22Rv1 (cell line): ENCODE measurements around the gene C6orf141.

ENCODE experiments used
- ZFX ChIP-seq: fragments of 450-650 bp; IDR thresholded peaks from 2 replicates; pipeline ENCODE4 v1.6.1; 2017; ENCODE audit warnings: antibody characterized with exemption, borderline replicate concordance
- TF ChIP-seq, protein P1 (sequence below): fragments of 450-650 bp; IDR thresholded peaks from 2 replicates; pipeline ENCODE4 v1.5.1; 2017; ENCODE audit warnings: mild to moderate bottlenecking

DNA sequence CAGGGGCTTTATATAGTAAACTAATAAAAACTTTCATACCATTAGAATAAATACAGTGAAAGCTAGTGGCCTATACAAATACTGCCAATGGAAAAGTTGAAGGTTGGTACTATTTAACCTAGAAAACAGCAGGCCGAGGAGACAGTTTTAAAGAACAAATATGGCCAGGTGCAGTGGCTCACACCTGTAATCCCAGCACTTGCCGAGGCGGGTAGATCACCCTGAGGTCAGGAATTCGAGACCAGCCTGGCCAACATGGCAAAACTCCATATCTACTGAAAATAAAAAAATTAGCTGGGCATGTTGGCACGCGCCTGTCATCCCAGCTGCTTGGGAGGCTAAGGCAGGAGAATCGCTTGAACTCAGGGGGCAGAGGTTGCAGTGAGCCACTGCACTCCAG, 25.9 kb upstream of the C6orf141 start:
- TF ChIP-seq, protein P1, sequence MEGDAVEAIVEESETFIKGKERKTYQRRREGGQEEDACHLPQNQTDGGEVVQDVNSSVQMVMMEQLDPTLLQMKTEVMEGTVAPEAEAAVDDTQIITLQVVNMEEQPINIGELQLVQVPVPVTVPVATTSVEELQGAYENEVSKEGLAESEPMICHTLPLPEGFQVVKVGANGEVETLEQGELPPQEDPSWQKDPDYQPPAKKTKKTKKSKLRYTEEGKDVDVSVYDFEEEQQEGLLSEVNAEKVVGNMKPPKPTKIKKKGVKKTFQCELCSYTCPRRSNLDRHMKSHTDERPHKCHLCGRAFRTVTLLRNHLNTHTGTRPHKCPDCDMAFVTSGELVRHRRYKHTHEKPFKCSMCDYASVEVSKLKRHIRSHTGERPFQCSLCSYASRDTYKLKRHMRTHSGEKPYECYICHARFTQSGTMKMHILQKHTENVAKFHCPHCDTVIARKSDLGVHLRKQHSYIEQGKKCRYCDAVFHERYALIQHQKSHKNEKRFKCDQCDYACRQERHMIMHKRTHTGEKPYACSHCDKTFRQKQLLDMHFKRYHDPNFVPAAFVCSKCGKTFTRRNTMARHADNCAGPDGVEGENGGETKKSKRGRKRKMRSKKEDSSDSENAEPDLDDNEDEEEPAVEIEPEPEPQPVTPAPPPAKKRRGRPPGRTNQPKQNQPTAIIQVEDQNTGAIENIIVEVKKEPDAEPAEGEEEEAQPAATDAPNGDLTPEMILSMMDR = no peak
- TF ChIP-seq ZFX = no peak
